ENCODE measurements around the gene GLMN.

Gene GLMN

DNA sequence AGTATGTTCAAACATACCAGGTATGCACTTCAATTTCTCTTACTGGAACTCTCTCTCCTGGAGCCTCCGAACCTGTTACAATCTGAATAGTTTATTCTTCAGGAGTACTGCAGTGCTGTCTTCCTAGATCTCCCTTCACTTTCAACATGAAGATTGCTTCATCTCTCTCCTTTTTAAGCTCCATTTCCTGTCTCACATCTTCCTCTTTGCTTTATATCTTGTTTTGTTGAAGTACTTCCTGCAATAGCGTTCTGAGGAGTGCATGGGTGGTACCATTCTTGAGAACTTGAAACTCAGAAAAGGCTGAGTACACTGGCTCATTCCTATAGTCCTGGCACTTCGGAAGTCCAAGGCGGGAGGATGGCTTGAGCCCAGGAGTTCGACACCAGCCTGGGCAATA lies 96.8 kb downstream of the GLMN start:
- DNase-seq (ENCODE audit: low read depth in 1 of 2, low spot score in 1 of 2): no peak

Data from activated CD4-positive, alpha-beta T cell treated with anti-CD3 and anti-CD28 coated beads, Interleukin-2, amount 50 U/mL, for 24 hours (primary cell).